ENCODE data around the gene LHX8.

- TF ChIP-seq CTCF (conservative IDR thresholded peaks at IDR 0.05 in 1 of 2, IDR thresholded peaks at IDR 0.05 in 1 of 2; ENCODE audit: low read depth in 1 of 2, low read length in 2 of 2) = no peak
- no peak for TF ChIP-seq EZH2 (IDR thresholded peaks at IDR 0.05; ENCODE audit: low read length, missing control alignments)
These were observed 25.0 kb downstream of the LHX8 start for GRCh38 chr1:75159154-75159553.
